HCT116 (cell line): ENCODE results near the gene ORAI1. TPM values are rescaled to one million over a fixed set of nuclear protein-coding genes. Genes with fewer than 3 reads are reported as not detected.

Source experiments
- ATAC-seq: fragments of 200-7000 bp; cut with Tn5 transposase; 2 replicates; pipeline ENCODE4 v1.9.1; 2020; ENCODE audit warnings: mild to moderate bottlenecking, moderate library complexity
- BruUV-seq: library from RNA; stranded (reverse); fragments of 400-500 nt; replicated peaks from 2 replicates; lab custom pipeline; 2021; lab: Mats Ljungman, UMichigan
- CTCF ChIA-PET: fragments of 300-600 bp; sonication (Branson Sonifier 250); formaldehyde crosslinking; loops from one replicate; lab custom pipeline; 2021; ENCODE audit warnings: antibody characterized with exemption; lab: Charles Lee
- POLR2A ChIA-PET: fragments of 300-600, 350-600 bp; sonication (Branson Sonifier 250); formaldehyde crosslinking; loops from one replicate; lab custom pipeline; 2021; ENCODE audit warnings: antibody characterized with exemption; lab: Charles Lee
- RAD21 ChIA-PET, 2 experiments: fragments of 300-600 bp; sonication (Branson Sonifier 250); formaldehyde crosslinking; loops; one replicate each; lab custom pipeline; 2023; ENCODE audit warnings: low total read pairs in 2 of 2; ENCODE audit not compliant: uncharacterized antibody in 2 of 2, unreplicated experiment in 2 of 2, low non-redundant PET in 1 of 2; lab: Charles Lee
- DNase-seq: peaks from one replicate; pipeline ENCODE4 v3.0.0-alpha.2; 2010; ENCODE audit warnings: low read depth, low spot score
- H2AFZ ChIP-seq: fragments of 200-600 bp; shearing (Covaris generic), sonication (generic); 2 replicates; pipeline ENCODE4 v1.6.1; 2017; ENCODE audit warnings: low read depth, mixed run types, mixed read lengths, antibody characterized with exemption, low read length; ENCODE audit not compliant: poor library complexity, severe bottlenecking
- H3K27ac ChIP-seq: 2 replicates; pipeline ENCODE4 v1.5.1; 2012; ENCODE audit warnings: low read depth, low read length
- H3K27me3 ChIP-seq: fragments of 200-600 bp; sonication (generic); 2 replicates; pipeline ENCODE4 v1.6.1; 2016; ENCODE audit warnings: mixed run types, low read length, mixed read lengths; ENCODE audit not compliant: insufficient read depth
- H3K36me3 ChIP-seq, 2 experiments: fragments of 200-500 bp in 1 of 2; fragments of 200-600 bp in 1 of 2; sonication (Bioruptor generic) in 1 of 2; sonication (generic) in 1 of 2; 2 replicates each; pipeline versions ENCODE4 v1.5.1 to v1.6.1; 2014 to 2016; ENCODE audit warnings: low read length in 2 of 2, inconsistent platforms in 1 of 2, mixed read lengths in 1 of 2, mixed run types in 1 of 2; ENCODE audit not compliant: insufficient read depth in 2 of 2, control insufficient read depth in 1 of 2
- H3K4me1 ChIP-seq, 2 experiments: fragments of 200-600 bp in 1 of 2; sonication (generic) in 1 of 2; 2 replicates each; pipeline versions ENCODE4 v1.5.1 to v1.6.1; 2012 to 2017; ENCODE audit warnings: low read length in 2 of 2, inconsistent platforms in 1 of 2, mild to moderate bottlenecking in 1 of 2, mixed read lengths in 1 of 2, mixed run types in 1 of 2, moderate library complexity in 1 of 2; ENCODE audit not compliant: insufficient read depth in 2 of 2, control insufficient read depth in 1 of 2
- H3K4me2 ChIP-seq: fragments of 200-600 bp; sonication (generic); 2 replicates; pipeline ENCODE4 v1.6.1; 2017; ENCODE audit warnings: mixed run types, low read length, mixed read lengths
- H3K4me3 ChIP-seq, 2 experiments: fragments of 200-600 bp in 1 of 2; sonication (generic) in 1 of 2; replicated peaks in 1 of 2; 2 replicates each; pipeline ENCODE4 v1.5.1; 2011 to 2016; ENCODE audit warnings: low read length in 2 of 2, control low read depth in 1 of 2, low read depth in 1 of 2, mild to moderate bottlenecking in 1 of 2, mixed read lengths in 1 of 2, mixed run types in 1 of 2
- H3K79me2 ChIP-seq: fragments of 200-600 bp; sonication (generic); 2 replicates; pipeline ENCODE4 v1.6.1; 2017; ENCODE audit warnings: mild to moderate bottlenecking, mixed run types, low read length, moderate library complexity, mixed read lengths; ENCODE audit not compliant: insufficient read depth
- H3K9ac ChIP-seq: fragments of 200-600 bp; sonication (generic); 2 replicates; pipeline ENCODE4 v1.6.1; 2016; ENCODE audit warnings: low read length, mixed read lengths
- H3K9me2 ChIP-seq: fragments of 200-600 bp; sonication (generic), shearing (Covaris generic); 2 replicates; pipeline ENCODE4 v1.6.1; 2017; ENCODE audit warnings: mixed run types, mild to moderate bottlenecking, moderate library complexity; ENCODE audit not compliant: insufficient read depth
- H3K9me3 ChIP-seq, 2 experiments: fragments of 200-500 bp in 1 of 2; fragments of 200-600 bp in 1 of 2; sonication (Bioruptor generic) in 1 of 2; sonication (generic) in 1 of 2; 2 replicates each; pipeline ENCODE4 v1.6.1; 2014 to 2017; ENCODE audit warnings: low read length in 2 of 2, mixed read lengths in 2 of 2, inconsistent platforms in 1 of 2, low read depth in 1 of 2, mild to moderate bottlenecking in 1 of 2, mixed run types in 1 of 2, moderate library complexity in 1 of 2; ENCODE audit not compliant: control insufficient read depth in 1 of 2, insufficient read depth in 1 of 2
- H4K20me1 ChIP-seq: fragments of 200-600 bp; sonication (generic), shearing (Covaris generic); 2 replicates; pipeline ENCODE4 v1.6.1; 2017; ENCODE audit warnings: mixed run types, mild to moderate bottlenecking, moderate library complexity; ENCODE audit not compliant: insufficient read depth
- CBX3 ChIP-seq: IDR thresholded peaks from 2 replicates; pipeline ENCODE4 v1.6.1; 2012; ENCODE audit warnings: low read depth
- FOSL1 ChIP-seq: IDR thresholded peaks from 2 replicates; pipeline ENCODE4 v1.6.1; 2012; ENCODE audit warnings: low read depth
- POLR2AphosphoS5 ChIP-seq: IDR thresholded peaks from 2 replicates; pipeline ENCODE4 v1.6.1; 2011; ENCODE audit warnings: mild to moderate bottlenecking, low read depth, low read length, moderate library complexity
- RAD21 ChIP-seq: IDR thresholded peaks from 2 replicates; pipeline ENCODE4 v1.6.1; 2012; ENCODE audit warnings: low read depth, mild to moderate bottlenecking
- ZFX ChIP-seq: fragments of 450-650 bp; IDR thresholded peaks from 2 replicates; pipeline ENCODE4 v1.6.1; 2017
- ZNF274 ChIP-seq: fragments of 200-500 bp; sonication (Bioruptor generic); IDR thresholded peaks from 2 replicates; pipeline ENCODE4 v1.6.1; 2014; ENCODE audit warnings: mild to moderate bottlenecking, low read depth, low read length, inconsistent platforms
- intact Hi-C: fragments of 100-400 bp; cut with micrococcal nuclease; formaldehyde crosslinking; loops from 2 replicates; pipeline ENCODE4 v1.10.0; 2022
- total RNA-seq: library from RNA; stranded (reverse); gene quantifications from one replicate; pipeline ENCODE4 v1.2.1, GENCODE V29; 2021; ENCODE audit not compliant: unreplicated experiment
- TF ChIP-seq, protein P1 (sequence below): IDR thresholded peaks from 2 replicates; pipeline ENCODE4 v1.6.1; 2011; ENCODE audit warnings: mild to moderate bottlenecking, low read length, moderate library complexity; ENCODE audit not compliant: insufficient replicate concordance; ENCODE audit errors: extremely low read depth
- TF ChIP-seq, protein P2 (sequence below), 3 experiments: fragments of 200-600 bp in 1 of 3; sonication (generic) in 1 of 3; IDR thresholded peaks in 2 of 3; conservative IDR thresholded peaks in 1 of 3; 2 replicates each; pipeline ENCODE4 v1.5.1; 2012 to 2017; ENCODE audit warnings: low read depth in 2 of 3, low read length in 2 of 3, antibody characterized with exemption in 1 of 3, borderline replicate concordance in 1 of 3, control low read depth in 1 of 3, mild to moderate bottlenecking in 1 of 3, mixed read lengths in 1 of 3, mixed run types in 1 of 3, moderate library complexity in 1 of 3; ENCODE audit not compliant: insufficient read depth in 1 of 3

ORAI1 gene
- total RNA-seq, 1 experiment from 2014 or later = 20.2 TPM

GRCh38 chr12:121626853-121627640 lies 717 bp downstream of the ORAI1 start:
- peak; percentile 47; the same call in 1 of the 2 replicates for TF ChIP-seq ZFX
- no peak for TF ChIP-seq ZNF274
- TF ChIP-seq POLR2AphosphoS5 = no peak
- TF ChIP-seq, protein P1, sequence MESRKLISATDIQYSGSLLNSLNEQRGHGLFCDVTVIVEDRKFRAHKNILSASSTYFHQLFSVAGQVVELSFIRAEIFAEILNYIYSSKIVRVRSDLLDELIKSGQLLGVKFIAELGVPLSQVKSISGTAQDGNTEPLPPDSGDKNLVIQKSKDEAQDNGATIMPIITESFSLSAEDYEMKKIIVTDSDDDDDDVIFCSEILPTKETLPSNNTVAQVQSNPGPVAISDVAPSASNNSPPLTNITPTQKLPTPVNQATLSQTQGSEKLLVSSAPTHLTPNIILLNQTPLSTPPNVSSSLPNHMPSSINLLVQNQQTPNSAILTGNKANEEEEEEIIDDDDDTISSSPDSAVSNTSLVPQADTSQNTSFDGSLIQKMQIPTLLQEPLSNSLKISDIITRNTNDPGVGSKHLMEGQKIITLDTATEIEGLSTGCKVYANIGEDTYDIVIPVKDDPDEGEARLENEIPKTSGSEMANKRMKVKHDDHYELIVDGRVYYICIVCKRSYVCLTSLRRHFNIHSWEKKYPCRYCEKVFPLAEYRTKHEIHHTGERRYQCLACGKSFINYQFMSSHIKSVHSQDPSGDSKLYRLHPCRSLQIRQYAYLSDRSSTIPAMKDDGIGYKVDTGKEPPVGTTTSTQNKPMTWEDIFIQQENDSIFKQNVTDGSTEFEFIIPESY = no peak
- no peak for TF ChIP-seq CBX3
- TF ChIP-seq, protein P2, sequence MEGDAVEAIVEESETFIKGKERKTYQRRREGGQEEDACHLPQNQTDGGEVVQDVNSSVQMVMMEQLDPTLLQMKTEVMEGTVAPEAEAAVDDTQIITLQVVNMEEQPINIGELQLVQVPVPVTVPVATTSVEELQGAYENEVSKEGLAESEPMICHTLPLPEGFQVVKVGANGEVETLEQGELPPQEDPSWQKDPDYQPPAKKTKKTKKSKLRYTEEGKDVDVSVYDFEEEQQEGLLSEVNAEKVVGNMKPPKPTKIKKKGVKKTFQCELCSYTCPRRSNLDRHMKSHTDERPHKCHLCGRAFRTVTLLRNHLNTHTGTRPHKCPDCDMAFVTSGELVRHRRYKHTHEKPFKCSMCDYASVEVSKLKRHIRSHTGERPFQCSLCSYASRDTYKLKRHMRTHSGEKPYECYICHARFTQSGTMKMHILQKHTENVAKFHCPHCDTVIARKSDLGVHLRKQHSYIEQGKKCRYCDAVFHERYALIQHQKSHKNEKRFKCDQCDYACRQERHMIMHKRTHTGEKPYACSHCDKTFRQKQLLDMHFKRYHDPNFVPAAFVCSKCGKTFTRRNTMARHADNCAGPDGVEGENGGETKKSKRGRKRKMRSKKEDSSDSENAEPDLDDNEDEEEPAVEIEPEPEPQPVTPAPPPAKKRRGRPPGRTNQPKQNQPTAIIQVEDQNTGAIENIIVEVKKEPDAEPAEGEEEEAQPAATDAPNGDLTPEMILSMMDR (IDR thresholded peaks at IDR 0.05 in 2 of 3, conservative IDR thresholded peaks at IDR 0.05 in 1 of 3; ENCODE audit: borderline replicate concordance in 1 of 3, insufficient read depth in 1 of 3, low read depth in 2 of 3, low read length in 2 of 3) = no peak
- TF ChIP-seq RAD21 = no peak
- no peak for TF ChIP-seq FOSL1
- ChIA-PET RAD21 (interaction anchor here (0.6 to 2.4 kb wide), 3 partner anchors 58 to 75 kb away, joined by 3 to 10 read pairs (median 5); no protein-coding TSS in a partner anchor), POLR2A (interaction anchor here (0.6 to 1.6 kb wide), 7 partner anchors 8 to 1544 kb away, joined by 3 to 7 read pairs (median 3); no protein-coding TSS in a partner anchor), CTCF (interaction anchor here (0.6 to 4.2 kb wide), 4 partner anchors 10 to 167 kb away, joined by 3 to 27 read pairs (median 4); no protein-coding TSS in a partner anchor)
- peak overlapping the region; percentile 79 for H3K27ac ChIP-seq
- no peaks in the 10 kb centered on the region for H4K20me1 ChIP-seq
- H3K4me3 ChIP-seq = peak overlapping the region; percentile 86 to 87
- H3K9me2 ChIP-seq = no peaks in the 10 kb centered on the region
- peaks cover 30 to 49% of the 10 kb centered on the region in 2 experiments for H3K4me1 ChIP-seq
- H3K4me2 ChIP-seq = peak overlapping the region; percentile 96
- H3K9ac ChIP-seq = peak overlapping the region; percentile 95
- ATAC-seq = peak; percentile 45
- intact Hi-C loops = loop anchor here (5.0 kb wide), 2 partner anchors 35 to 125 kb away; no protein-coding TSS in a partner anchor
- no peak for DNase-seq
- H2AFZ ChIP-seq = no peak overlapping the region
- no peaks in the 10 kb centered on the region for H3K27me3 ChIP-seq
- no peaks in the 10 kb centered on the region for H3K36me3 ChIP-seq
- H3K9me3 ChIP-seq = no peaks in the 10 kb centered on the region
- H3K79me2 ChIP-seq = peaks cover 46% of the 10 kb centered on the region
- BruUV-seq = TSS peak; percentile 39
